Stomach (tissue), 4 donors: Measurements from ENCODE around the gene SPRR2G.

Experiments used
- POLR2A ChIP-seq, 4 donors: fragments of 450-650 bp; IDR thresholded peaks; one replicate each; pipeline ENCODE4 v1.6.1; 2016; ENCODE audit warnings: antibody characterized with exemption in 4 of 4, control low read depth in 2 of 4, mild to moderate bottlenecking in 1 of 4, moderate library complexity in 1 of 4
- POLR2AphosphoS5 ChIP-seq, 3 donors: sonication (generic); formaldehyde crosslinking; IDR thresholded peaks; one replicate each; pipeline ENCODE4 v1.6.1; 2016; ENCODE audit warnings: antibody characterized with exemption in 3 of 3
- TF ChIP-seq, protein P1 (sequence below), 7 experiments: fragments of 450-650 bp in 4 of 7; fragments of 200-600 bp in 3 of 7; sonication (generic) in 3 of 7; IDR thresholded peaks; one replicate each; pipeline ENCODE4 v1.5.1; 2016 to 2019; ENCODE audit warnings: antibody characterized with exemption in 7 of 7, control low read depth in 2 of 7, mild to moderate bottlenecking in 1 of 7

DNA sequence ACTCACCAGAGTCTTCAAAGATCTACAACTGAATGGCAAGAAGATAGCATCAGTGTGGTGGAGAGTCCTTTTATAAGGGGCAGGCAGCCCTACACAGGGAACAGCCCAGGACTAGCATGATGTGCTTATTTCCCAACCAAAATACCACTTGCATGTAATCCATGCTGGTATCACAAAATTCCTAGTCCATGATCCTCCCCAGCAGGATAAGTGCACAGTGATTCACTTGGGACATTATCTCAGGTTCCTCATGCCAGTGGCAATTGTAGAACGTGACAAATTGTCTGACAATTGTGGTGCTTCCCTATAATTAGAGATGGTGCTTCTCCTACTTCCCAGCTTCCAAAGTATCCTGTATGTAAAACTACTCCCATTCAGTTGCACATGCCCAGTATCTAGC lies at the start of gene SPRR2G:
- TF ChIP-seq POLR2A (IDR thresholded peaks at IDR 0.05) = no peak
- TF ChIP-seq, protein P1, sequence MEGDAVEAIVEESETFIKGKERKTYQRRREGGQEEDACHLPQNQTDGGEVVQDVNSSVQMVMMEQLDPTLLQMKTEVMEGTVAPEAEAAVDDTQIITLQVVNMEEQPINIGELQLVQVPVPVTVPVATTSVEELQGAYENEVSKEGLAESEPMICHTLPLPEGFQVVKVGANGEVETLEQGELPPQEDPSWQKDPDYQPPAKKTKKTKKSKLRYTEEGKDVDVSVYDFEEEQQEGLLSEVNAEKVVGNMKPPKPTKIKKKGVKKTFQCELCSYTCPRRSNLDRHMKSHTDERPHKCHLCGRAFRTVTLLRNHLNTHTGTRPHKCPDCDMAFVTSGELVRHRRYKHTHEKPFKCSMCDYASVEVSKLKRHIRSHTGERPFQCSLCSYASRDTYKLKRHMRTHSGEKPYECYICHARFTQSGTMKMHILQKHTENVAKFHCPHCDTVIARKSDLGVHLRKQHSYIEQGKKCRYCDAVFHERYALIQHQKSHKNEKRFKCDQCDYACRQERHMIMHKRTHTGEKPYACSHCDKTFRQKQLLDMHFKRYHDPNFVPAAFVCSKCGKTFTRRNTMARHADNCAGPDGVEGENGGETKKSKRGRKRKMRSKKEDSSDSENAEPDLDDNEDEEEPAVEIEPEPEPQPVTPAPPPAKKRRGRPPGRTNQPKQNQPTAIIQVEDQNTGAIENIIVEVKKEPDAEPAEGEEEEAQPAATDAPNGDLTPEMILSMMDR (IDR thresholded peaks at IDR 0.05) = no peak
- TF ChIP-seq POLR2AphosphoS5 (IDR thresholded peaks at IDR 0.05) = no peak
